ENCODE measurements around the gene SSBP3.

The SSBP3 gene

DNA sequence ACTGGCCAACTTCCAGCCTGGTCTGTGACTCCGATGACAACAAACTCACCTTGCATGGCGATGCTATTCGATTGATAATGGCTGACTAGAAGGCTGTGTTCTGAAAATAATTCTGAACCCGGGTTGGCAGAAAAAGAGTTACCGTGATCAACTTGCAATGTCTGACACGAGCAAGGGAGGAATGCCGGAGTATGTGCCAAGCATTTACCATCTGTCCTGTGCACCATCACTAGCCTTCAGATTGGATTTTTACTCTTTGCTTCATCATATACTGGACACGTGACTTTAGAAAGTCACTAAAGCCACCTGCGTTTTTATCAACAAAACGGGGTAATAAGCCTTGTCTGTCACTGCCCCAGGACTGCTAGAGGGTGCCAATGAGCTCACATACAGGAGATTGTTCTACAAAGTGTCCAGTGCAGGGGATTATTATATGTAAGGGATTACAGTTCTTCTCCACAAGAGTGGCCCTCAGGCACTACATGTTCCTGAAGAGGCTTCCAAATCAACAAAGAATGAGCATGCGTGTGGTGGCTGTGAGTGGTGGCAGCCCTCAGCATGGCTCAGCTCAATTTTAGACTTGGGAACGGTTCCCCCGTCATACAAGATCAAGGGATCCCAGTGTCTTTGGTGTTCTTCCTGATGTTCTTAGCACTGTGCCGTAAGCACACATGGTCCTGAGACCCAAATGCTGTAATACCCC lies 35.8 kb downstream of the SSBP3 start:
- ATAC-seq, result no peak
- TF ChIP-seq ZFP30 (CRISPR knock-in tag; IDR thresholded peaks at IDR 0.05), result no peak
- TF ChIP-seq RARB (CRISPR knock-in tag; IDR thresholded peaks at IDR 0.05), result no peak
- TF ChIP-seq, protein P1, sequence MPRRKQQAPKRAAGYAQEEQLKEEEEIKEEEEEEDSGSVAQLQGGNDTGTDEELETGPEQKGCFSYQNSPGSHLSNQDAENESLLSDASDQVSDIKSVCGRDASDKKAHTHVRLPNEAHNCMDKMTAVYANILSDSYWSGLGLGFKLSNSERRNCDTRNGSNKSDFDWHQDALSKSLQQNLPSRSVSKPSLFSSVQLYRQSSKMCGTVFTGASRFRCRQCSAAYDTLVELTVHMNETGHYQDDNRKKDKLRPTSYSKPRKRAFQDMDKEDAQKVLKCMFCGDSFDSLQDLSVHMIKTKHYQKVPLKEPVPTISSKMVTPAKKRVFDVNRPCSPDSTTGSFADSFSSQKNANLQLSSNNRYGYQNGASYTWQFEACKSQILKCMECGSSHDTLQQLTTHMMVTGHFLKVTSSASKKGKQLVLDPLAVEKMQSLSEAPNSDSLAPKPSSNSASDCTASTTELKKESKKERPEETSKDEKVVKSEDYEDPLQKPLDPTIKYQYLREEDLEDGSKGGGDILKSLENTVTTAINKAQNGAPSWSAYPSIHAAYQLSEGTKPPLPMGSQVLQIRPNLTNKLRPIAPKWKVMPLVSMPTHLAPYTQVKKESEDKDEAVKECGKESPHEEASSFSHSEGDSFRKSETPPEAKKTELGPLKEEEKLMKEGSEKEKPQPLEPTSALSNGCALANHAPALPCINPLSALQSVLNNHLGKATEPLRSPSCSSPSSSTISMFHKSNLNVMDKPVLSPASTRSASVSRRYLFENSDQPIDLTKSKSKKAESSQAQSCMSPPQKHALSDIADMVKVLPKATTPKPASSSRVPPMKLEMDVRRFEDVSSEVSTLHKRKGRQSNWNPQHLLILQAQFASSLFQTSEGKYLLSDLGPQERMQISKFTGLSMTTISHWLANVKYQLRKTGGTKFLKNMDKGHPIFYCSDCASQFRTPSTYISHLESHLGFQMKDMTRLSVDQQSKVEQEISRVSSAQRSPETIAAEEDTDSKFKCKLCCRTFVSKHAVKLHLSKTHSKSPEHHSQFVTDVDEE (CRISPR knock-in tag; IDR thresholded peaks at IDR 0.05), result no peak

DNA sequence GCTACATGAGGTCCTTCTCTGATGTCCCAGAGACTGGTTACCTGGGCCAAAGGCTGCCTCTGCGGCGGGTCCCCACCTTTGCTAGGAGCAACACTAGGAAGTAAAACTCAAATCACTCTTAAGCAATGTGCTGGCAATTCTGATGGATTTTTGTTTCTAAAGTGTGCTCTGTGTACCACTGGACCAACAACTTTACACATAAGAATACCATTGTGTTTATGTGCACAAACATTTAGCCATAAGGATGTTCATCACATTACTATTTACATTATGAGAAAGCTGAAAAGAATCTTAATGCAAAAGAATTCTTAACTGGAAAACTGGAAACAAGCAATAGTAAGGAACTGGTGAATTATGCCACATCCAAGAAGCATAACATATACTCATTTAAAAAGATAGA lies 38.6 kb downstream of the SSBP3 start:
- TF ChIP-seq ZNF8 (CRISPR knock-in tag; IDR thresholded peaks at IDR 0.05), result no peak
- no peak for TF ChIP-seq TCF4 (CRISPR knock-in tag; IDR thresholded peaks at IDR 0.05; ENCODE audit: borderline replicate concordance)
- TF ChIP-seq ZFP30 (CRISPR knock-in tag; IDR thresholded peaks at IDR 0.05), result no peak
- no peak for TF ChIP-seq TOX (CRISPR knock-in tag; IDR thresholded peaks at IDR 0.05; ENCODE audit: borderline replicate concordance)
- TF ChIP-seq, protein P2, sequence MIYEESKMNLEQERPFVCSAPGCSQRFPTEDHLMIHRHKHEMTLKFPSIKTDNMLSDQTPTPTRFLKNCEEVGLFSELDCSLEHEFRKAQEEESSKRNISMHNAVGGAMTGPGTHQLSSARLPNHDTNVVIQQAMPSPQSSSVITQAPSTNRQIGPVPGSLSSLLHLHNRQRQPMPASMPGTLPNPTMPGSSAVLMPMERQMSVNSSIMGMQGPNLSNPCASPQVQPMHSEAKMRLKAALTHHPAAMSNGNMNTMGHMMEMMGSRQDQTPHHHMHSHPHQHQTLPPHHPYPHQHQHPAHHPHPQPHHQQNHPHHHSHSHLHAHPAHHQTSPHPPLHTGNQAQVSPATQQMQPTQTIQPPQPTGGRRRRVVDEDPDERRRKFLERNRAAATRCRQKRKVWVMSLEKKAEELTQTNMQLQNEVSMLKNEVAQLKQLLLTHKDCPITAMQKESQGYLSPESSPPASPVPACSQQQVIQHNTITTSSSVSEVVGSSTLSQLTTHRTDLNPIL (CRISPR knock-in tag; IDR thresholded peaks at IDR 0.05; ENCODE audit: low read depth), result no peak
- no peak for TF ChIP-seq GLIS3 (CRISPR knock-in tag; IDR thresholded peaks at IDR 0.05)
- no peak for TF ChIP-seq RARB (CRISPR knock-in tag; IDR thresholded peaks at IDR 0.05)
- TF ChIP-seq PATZ1 (CRISPR knock-in tag; IDR thresholded peaks at IDR 0.05; ENCODE audit: borderline replicate concordance), result no peak
- TF ChIP-seq ZNF565 (CRISPR knock-in tag; conservative IDR thresholded peaks at IDR 0.05; ENCODE audit: low read depth), result no peak
- TF ChIP-seq ZNF70 (CRISPR knock-in tag; IDR thresholded peaks at IDR 0.05), result no peak
- no peak for TF ChIP-seq SNAI2 (CRISPR knock-in tag; IDR thresholded peaks at IDR 0.05)
- TF ChIP-seq BACH2 (CRISPR knock-in tag; IDR thresholded peaks at IDR 0.05; ENCODE audit: borderline replicate concordance), result no peak
- TF ChIP-seq OSR1 (CRISPR knock-in tag; IDR thresholded peaks at IDR 0.05), result no peak
- ATAC-seq, result no peak

DNA sequence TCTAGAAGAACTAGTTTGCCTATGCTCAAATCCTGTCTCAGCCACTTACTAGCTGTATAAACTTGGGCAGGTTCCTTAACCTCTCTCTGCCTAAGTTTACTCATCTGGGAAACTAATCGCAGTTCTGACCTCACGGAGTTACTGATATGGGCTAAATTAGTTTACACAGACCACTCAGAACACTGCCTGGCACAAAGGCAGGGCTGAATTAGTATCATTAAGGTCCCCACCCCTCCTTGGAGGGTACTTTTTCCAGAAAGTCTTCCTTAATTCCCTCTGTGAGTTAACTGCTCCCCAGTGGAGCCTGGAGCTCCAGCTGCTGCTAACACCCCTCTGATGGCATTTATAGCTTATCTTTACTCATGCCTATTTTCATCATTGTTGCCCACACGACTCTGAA lies 40.3 kb downstream of the SSBP3 start:
- TF ChIP-seq, protein P1 (CRISPR knock-in tag; IDR thresholded peaks at IDR 0.05), result no peak
- TF ChIP-seq OSR1 (CRISPR knock-in tag; IDR thresholded peaks at IDR 0.05), result no peak
- TF ChIP-seq ZNF8 (CRISPR knock-in tag; IDR thresholded peaks at IDR 0.05), result no peak
- TF ChIP-seq CSDC2 (CRISPR knock-in tag; IDR thresholded peaks at IDR 0.05), result no peak
- TF ChIP-seq ZFP3 (CRISPR knock-in tag; IDR thresholded peaks at IDR 0.05), result no peak
- no peak for TF ChIP-seq GLIS3 (CRISPR knock-in tag; IDR thresholded peaks at IDR 0.05)
- TF ChIP-seq, protein P2 (CRISPR knock-in tag; IDR thresholded peaks at IDR 0.05; ENCODE audit: low read depth), result no peak
- no peak for TF ChIP-seq BACH2 (CRISPR knock-in tag; IDR thresholded peaks at IDR 0.05; ENCODE audit: borderline replicate concordance)
- no peak for TF ChIP-seq ZNF565 (CRISPR knock-in tag; conservative IDR thresholded peaks at IDR 0.05; ENCODE audit: low read depth)
- no peak for TF ChIP-seq ZNF70 (CRISPR knock-in tag; IDR thresholded peaks at IDR 0.05)
- TF ChIP-seq ARNTL (CRISPR knock-in tag; IDR thresholded peaks at IDR 0.05; ENCODE audit: borderline replicate concordance, low read depth), result no peak
- TF ChIP-seq TOX (CRISPR knock-in tag; IDR thresholded peaks at IDR 0.05; ENCODE audit: borderline replicate concordance), result no peak
- no peak for ATAC-seq

All from SK-N-SH treated with all-trans-retinoic acid at 6 μM for 48 hours (cell line).